ENCODE results near the gene DMAP1.

DMAP1 gene

GRCh38 chr1:44228218-44228617, 14.9 kb downstream of the DMAP1 start:
- no peak for DNase-seq

- DNase-seq, result no peak
Observed at GRCh38 chr1:44229435-44230167, 16.3 kb downstream of the DMAP1 start.

- DNase-seq, result no peak
Observed at GRCh38 chr1:44230796-44231195, 17.5 kb downstream of the DMAP1 start.

GRCh38 chr1:44233593-44233992, 20.3 kb downstream of the DMAP1 start:
- no peak for DNase-seq

GRCh38 chr1:44235808-44236207, 22.5 kb downstream of the DMAP1 start:
- DNase-seq, result no peak

- no peak for DNase-seq
Observed at GRCh38 chr1:44236490-44237272, 23.4 kb downstream of the DMAP1 start.

GRCh38 chr1:44237721-44238457, 24.6 kb downstream of the DMAP1 start:
- DNase-seq, result peak; percentile 86

- no peak for DNase-seq
Observed at GRCh38 chr1:44238660-44239059, 25.4 kb downstream of the DMAP1 start.

GRCh38 chr1:44239331-44239960, 26.2 kb downstream of the DMAP1 start:
- DNase-seq, result peak; percentile 60

GRCh38 chr1:44239961-44240371, 26.7 kb downstream of the DMAP1 start:
- DNase-seq, result no peak

- DNase-seq, result no peak
Observed at GRCh38 chr1:44240802-44241671, 27.8 kb downstream of the DMAP1 start.

- DNase-seq, result no peak
Observed at GRCh38 chr1:44242746-44243145, 29.5 kb downstream of the DMAP1 start.

- no peak for DNase-seq
Observed at GRCh38 chr1:44243782-44244495, 30.7 kb downstream of the DMAP1 start.

GRCh38 chr1:44244986-44245385, 31.7 kb downstream of the DMAP1 start:
- no peak for DNase-seq

- DNase-seq, result no peak
Observed at GRCh38 chr1:44246806-44247205, 33.5 kb downstream of the DMAP1 start.

- DNase-seq, result no peak
Observed at GRCh38 chr1:44249543-44249942, 36.3 kb downstream of the DMAP1 start.

- DNase-seq, result no peak
Observed at GRCh38 chr1:44250068-44250781, 37.0 kb downstream of the DMAP1 start.

GRCh38 chr1:44251486-44251885, 38.2 kb downstream of the DMAP1 start:
- DNase-seq, result no peak

- no peak for DNase-seq
Observed at GRCh38 chr1:44251989-44252671, 38.9 kb downstream of the DMAP1 start.

GRCh38 chr1:44254392-44254910, 41.2 kb downstream of the DMAP1 start:
- DNase-seq, result no peak

All from fibroblast of skin of abdomen (primary cell).